Umbilical cord (tissue), 2 donors: Measurements from ENCODE around the gene MRPL46. TPM values are rescaled to one million over a fixed set of nuclear protein-coding genes. Genes with fewer than 3 reads are reported as not detected.
A peak's percentile ranks its signal among the peaks of the same experiment; 100 is the strongest.
"Not testable (repeated sequence)": the region's sequence is repeated elsewhere in the genome, so short reads cannot be mapped to it uniquely, and the experiment has no call there.

Experiments used
- DNase-seq: peaks from one replicate; pipeline ENCODE4 v3.0.0-alpha.2; 2015; ENCODE audit warnings: low spot score
- total RNA-seq: library from RNA; depleted of rRNA; stranded (reverse); fragments of >200 nt; gene quantifications from one replicate; pipeline ENCODE4 v1.2.3, GENCODE V29; 2014; ENCODE audit warnings: low replicate concordance; ENCODE audit not compliant: insufficient read depth

MRPL46 gene
- total RNA-seq, 1 donor from 2014 or later: 10.4 TPM

DNA sequence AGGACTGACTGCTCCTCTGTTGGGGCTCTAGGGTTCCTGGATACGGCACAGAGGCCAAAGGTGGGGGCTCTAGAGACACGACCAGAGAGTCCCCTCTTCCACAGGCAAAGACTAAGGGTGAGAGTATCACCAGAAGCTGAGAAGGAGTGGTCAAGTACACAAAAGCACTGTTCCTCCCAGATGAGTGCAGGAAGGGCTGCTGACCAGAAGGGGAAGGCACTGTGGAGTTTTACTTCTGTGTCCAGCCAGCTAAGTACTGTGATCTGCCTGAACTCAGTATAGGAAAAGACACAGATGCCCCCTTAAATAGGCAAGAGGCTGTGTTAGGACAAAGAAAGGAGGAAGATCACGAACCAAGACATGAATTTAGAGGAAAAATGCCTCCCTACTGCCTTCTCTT, 12.0 kb upstream of the MRPL46 start:
- peak; percentile 23 for DNase-seq

DNA sequence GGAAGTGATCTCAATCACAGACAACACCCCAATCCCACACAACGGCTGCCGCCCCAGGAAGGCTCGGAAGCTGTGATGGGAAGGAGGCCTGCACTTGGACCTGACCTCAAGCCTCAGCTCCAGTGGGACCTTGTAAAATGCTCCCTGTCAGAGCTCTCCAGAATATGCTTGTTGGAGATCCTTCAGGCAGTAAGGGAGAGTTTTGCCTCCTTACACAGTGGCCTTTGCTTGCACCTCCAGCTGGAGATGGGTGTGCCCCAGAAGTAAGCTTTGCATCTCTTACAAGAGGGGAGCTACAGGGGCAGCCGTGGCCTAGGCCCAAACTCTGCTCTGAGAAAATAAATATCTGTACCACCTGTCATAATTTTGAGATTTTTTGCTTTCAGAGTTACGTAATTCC, 10.7 kb upstream of the MRPL46 start:
- no peak for DNase-seq

DNA sequence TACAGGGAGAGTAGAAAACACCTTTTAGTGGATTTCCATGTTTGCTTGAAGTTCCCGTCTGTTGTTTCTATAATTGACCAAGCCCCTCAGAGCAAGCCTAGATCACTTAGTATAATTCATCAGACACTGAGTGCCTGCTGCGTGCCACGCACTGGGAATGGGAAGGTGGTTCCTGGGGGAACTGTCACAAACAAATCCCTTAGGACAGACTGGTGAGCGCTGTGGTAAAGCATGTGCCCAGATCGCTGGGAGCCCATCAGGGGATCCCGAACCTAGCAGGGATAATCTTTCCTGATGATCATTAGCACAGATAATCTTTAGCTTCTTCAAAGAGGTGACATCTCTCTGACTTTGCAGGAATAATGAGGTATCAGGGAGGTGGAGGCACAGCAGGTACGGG, 9.9 kb upstream of the MRPL46 start:
- no peak for DNase-seq

DNA sequence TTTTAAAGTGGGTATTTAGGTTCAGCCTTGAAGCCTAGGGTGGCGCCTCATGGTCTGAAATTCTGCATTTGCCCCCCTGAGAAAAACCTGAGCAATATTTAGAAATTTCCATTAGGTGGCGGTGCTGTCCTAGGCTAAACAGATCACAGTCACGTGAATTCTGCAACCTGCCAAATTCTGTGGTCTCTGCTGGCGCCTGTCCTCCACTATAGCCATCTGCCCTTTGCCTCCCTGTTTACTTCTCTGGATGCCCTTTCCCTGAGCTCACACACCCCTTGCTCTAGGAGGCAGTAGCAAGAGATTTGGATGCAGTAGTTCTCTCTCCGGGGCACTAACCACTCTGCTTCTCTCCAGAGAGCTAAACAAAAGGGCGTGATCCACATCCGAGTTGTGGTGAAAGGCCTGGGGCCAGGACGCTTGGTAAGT, 9.5 kb upstream of the MRPL46 start:
- peak; percentile 64 for DNase-seq

DNA sequence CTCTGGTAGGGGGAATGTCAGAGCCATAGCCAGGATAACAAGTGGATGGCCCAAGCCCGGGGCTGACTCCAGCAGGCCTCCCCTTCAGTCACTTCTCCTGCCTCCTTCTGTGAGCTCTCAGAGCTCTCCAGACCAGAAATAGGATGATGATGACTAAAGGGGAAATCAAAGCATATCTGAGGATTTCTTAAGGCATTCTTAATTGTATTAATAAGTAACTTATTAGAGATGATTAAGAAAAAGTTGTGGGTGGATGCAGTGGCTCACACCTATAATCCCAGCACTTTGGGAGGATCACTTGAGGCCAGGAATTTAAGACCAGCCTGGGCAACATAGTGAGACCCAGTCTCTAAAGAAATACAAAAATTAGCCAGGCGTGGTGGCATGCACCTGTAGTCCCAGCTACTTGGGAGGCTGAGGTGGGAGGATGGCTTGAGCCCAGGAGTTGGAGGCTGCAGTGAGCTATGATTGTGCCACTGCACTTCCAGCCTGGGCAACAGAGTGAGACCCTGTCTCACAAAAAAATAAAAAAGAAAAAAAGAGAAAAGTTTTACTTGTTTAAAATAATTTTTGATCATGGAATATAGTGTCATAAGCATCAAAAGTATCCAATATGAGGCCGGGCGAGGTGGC, 6.6 kb upstream of the MRPL46 start:
- DNase-seq: not testable (repeated sequence)

DNA sequence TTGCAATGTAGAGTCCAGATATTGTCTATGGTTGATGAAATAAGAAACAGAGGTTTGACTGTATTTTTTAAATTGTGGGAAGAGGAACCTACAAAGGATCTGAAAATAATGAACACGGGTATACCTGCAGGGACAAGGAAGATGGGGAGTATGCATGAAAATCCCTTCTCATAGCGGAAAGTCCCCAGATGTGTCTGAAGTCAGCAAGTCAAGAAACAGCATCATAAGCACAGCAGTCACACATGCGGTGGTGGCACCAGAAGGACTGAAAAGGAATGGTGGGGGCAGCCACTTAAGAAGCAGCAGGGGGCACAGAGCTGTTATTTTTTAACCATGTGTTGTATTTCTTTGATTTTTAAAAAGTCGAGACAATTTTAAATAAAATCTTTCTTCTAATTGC, 5.0 kb upstream of the MRPL46 start:
- DNase-seq: no peak

DNA sequence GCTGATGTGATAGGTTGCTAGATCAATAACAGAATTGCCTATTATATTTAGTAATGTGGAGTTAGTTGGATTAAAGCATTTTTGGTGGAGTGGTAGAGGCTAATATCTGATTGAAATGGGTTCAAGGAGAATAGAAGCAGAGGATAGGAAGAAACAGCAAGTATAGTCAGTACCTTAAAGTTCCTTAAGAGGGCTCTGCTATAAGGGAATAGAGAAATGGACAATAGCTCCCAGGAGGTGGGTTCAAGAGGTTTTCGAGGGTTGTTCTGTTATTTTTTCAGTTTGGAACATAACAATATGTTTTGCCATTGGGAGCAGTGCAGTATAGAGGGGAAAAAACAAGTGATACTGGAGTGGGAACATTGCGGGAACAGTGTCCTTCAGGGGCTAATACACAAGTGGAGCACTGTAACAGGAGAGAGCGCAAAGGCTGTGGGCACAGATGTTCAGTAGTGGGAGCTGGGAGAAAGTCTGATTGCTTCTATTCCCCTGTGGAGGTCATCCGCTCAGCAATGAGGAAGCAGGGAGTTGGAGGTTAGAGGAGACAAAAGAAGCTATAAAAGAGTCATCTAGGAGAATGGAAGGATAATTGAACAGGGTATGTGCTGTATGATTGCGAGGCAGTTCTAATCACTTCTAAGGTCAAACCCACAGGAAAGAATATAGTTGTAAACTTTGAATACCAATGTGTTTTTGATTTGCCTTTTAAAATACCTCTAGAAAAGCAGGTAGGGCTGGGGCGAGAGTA, 3.6 kb upstream of the MRPL46 start:
- DNase-seq: no peak

DNA sequence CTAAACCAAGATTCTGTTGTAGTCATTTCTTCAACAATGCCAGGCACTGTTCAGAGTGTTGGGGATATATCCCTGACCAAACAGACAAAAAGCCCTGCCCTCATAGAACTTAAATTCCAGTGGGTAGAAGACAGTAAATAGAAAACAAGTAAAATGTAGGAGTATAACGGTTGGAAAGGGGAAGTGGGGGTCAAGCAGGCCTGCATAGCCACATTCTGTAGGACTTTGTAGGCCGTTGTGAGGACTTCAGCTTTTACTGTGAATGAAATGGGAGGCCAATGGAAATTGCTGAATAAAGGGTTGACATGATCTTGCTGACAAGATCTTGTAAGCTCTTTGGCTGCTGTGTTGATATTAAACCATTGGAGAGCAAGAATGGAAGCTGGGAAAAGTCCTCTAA, 2.1 kb upstream of the MRPL46 start:
- no peak for DNase-seq

DNA sequence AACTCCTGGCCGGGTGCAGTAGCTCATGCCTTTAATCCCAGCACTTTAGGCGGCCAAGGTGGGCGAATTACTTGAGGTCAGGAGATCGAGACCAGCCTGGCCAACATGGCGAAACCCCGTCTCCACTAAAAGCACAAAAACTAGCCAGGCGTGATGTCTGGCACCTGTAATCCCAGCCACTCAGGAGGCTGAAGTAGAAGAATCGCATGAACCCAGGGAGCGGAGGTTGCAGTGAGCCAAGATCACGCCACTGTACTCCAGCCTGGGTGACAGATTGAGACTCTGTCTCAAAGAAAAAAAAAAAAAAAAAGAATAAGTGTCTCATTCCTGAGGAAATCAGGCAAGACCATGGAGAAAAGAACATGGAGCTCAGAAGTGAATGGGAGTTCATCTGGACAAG, 1.5 kb upstream of the MRPL46 start:
- DNase-seq: not testable (repeated sequence)

DNA sequence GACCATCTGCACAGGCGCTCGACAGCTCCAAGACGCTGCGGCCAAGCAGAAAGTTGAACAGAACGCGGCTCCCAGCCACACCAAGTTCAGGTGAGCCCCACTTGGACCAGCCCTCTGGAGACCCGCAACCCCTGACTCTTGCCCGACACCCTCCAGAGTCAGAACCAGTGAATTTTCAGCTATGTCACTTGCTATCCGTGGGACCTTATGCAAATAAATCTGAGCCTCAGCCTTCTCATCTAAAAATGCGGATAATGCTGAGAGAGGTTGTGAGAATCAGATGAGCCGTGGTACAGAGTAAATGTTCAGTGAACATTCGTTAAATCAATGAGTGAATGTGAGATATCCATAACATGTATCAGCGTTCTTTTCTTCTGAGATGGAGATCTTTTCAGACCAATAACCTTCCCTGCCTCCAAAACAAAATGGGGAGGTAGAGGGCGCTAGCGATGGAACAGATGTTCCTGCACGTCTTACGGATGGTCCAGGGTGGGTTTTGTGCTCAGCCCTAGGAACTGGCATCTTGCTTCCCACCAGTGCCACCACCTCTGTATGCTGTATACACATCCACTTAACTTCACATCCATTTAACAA, 844 bp upstream of the MRPL46 start:
- DNase-seq: no peak

DNA sequence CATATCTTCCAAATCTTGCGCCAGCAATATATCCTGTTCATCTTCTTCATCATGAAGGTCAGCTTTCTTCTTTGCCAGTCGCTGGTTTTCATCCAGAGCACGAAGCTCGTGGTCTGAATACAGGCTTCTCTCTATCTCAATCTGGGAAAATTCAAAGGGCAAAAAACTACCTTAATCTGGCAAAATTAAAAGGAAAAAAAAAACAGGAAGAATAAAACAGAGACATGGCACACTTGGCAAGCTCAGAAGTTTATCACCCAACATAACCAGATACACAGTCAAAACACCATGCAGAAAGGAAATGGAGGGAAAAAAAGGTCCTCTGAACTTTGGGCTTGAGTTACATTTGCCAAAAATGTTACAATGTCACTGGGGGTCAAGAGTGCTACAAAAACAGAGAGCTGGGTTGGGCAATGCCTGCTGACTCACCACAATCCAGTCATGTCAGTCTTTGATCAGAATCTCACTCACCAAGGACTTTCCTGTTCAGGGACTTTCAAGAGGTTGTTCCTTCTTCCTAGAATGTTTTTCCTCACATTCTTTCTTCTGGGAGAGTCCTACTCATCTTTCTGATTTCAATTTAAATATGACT, 1.5 kb downstream of the MRPL46 start:
- DNase-seq: no peak

DNA sequence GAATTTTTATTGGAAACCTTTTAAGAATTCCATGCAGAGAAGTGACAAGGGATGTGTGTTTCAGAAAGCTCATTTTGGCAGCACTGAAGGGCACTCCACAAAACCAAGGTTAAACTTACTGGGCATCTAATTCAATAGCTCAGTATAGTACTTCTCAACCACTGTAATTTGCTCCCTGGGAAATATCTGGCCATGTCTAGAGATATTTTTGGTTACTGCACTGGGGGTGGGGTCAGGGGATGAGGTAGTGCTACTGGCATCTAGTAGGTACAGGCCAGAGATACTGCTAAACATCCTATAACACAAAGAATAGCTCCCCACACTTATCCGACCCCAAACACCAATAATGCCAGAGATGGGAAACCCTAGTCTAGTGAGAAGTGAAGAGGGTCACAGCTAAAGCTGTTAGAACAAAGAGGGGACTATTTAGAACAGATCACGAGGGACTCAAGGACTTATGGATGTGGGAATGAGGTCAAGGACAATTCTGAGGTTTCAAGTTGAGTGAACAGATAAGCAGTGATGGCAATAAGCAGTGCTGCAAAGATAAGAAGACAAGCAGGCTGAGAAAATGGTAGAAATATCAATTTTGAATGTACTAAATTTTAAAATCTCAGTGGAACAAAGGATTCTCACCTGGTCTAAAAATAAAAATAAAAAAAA, 3.2 kb downstream of the MRPL46 start:
- no peak for DNase-seq

DNA sequence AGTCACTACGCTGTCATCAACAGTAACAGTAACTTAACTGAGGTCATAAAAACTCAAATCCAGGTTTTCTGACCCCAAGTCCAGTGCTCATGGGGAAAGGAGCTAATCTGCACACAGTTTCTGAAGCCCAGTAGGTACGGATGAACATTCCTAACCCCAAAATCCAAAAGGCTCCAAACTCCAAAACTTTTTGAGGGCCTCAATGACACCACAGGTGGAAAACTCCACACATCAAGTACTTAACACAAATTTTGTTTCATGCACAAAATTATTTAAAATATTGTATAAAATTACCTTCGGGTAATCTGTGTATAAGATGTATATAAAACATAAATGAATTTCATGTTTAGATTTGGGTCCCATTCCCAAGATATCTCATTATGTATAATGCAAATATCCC, 10.5 kb downstream of the MRPL46 start:
- DNase-seq: no peak

DNA sequence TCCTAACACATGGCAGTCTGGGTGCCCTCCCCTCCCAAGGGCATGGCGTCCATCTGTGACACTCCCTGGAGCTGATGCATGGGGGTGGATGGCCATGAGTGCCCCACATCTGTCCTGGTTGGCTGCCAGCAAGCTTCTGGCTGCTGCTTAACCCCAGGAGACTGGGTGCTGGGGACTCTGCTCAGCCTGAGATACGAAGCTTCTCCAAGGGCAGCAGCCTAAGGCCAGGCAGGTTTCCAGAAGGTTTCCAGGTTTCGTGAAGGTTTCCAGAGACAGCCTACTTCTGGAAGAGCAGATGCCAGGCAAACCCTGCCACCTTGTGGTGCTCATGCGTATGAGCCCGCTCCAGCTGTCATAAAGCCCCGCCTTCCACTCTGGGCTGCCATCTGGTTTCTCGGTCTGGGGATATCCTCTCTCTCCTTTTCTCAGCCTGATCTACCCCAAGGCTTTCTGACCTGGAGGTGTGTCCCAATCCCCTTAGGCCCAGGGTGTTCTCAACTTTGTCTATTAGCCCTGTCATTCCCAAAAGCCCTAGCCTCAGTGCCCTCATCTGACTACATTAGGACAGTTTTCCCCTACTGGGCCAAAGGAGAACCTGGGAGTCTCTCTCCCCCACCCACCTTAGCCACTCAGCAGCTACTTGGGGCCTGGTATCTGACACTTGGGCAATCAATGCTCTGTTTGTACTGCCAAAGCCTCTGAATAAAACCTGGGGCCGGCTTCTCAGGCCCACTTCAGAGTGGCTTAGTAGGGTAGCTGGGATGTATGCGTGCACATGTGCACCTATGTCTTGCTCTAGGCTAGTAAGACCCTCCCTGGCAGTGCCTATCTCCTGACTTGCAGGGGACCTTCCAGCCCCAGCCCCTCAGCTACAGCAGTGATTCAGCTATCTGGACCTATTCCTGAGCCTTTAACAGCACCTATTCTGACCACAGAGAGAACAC, 12.0 kb downstream of the MRPL46 start:
- peak; percentile 87 for DNase-seq

DNA sequence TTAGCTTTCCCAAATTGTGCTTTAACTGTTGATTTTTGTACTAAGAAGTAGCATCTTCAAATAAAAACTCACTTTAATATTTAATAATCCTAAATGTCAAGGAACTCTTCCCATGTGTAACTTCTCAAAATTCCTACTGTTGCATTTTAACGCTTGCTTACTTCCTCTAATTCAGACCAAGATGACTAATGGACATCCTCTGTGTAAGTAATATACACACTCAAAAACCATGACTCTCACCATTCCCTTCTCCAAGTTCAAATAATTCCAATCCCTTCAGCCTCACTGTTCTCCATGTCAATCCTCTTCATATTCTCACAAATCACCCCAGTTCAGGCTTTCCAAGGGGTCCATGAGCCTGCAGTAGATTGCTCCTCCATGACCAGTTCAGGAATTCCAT, 13.0 kb downstream of the MRPL46 start:
- DNase-seq: no peak

DNA sequence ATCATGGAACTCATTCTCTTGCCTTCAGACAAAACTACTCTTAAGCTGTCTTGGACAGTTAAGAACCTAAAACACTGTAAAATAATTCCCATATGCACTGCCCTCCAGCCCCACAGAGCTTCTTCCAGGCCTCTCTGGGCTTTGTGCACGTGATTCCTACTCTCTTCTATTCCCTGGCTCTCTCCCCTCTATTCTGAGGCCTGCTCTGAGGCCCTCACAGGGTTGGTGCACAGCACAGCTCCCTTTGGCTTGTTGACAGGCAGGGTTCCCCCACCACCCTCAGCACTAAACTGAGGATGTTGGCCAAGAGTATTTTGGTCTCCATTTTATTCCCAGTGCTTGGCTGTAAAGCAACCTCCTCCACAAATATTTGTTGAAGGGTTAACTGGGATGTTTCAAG, 13.5 kb downstream of the MRPL46 start:
- peak; percentile 52 for DNase-seq

DNA sequence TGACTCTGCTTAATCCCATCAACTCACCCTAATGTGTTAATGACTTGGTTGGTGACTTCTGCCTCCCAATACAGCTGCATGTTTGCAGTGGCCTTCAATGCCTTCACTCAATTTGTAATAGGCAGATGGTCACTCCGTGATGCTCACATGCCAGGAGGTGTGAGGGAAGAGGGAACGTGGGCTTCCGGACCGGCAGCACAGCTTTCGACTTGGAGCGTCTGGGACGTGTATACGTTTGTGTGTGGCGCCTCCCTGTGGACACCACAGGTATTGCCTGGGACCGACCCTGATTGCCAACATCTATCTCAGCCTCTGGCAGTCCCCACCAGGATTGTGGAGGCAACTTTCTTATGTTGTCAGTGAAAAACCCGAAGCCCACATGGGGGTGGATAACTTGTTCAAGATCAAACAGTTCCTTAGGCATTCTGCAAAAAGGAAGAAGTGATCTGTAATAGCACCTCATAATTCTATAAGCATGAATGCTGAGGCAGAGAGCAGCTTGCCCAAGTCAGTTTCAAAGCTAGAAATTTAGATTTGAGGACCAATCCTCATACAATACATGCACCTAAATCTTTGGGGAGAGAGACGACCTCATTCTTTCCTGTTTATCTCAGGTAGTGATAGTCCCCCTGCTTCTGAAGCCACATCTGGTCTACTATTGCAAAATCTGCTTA, 16.9 kb downstream of the MRPL46 start:
- DNase-seq: peak; percentile 55

DNA sequence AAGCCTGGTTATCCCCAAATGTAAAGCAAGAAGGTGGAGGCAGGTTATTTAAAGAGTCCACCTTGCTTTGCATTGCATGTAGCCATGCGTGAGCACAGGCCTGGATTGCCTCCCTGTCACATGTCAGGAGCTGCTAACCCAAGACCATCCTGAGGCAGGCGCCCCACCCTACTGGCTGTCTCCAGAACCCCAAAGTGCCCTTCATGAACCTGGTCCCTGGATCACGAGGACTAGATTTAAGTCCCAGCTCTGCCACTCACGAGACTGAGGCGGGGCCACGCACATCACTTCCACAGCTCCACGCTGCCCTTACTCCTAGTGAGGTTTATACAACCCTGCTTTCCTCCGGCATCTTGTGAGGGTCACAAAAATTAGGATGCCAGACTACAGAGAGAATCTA, 17.6 kb downstream of the MRPL46 start:
- no peak for DNase-seq

DNA sequence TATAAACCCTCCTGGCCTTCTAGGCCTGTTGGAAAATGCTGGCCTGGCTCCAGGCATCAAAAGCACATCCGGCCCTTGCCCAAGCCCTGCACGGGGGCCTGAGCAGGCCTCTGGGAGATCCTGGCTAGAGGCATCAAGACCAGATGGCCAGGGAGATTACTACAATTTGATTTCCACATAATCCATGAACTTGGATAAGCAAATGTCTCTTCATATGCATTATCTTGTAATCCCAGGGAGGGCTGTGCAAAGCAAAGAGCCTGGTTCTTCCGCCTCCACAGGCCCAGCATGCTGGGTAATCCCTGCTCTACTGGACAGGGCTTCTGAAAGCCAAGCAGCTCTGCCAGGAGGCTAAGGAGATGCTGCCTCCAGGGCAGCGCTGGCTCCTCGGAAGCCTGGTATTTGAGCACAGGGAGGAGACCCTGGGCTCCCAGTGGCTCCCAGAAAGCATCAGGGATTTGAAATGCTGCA, 18.2 kb downstream of the MRPL46 start:
- peak; percentile 91 for DNase-seq

DNA sequence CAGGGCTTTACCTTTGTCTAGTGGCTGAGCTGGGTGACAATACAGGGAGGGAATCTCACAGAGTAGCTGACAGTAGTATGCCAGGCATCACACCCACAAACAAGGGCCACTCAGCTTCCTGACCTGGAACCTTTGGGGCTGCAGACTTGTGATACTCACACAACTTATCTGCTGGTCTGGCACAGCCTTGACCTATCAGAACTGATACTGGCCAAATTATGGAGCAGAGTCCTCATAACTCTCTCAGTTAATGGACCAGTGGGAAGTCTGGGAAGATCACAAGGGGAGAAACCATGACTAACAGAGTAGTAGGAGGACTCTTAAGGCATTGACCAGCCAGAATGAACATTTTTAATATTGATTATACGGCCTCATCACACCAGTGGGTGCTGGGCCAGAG, 19.4 kb downstream of the MRPL46 start:
- DNase-seq: no peak
